ENCODE results near the gene PYGB.

DNA sequence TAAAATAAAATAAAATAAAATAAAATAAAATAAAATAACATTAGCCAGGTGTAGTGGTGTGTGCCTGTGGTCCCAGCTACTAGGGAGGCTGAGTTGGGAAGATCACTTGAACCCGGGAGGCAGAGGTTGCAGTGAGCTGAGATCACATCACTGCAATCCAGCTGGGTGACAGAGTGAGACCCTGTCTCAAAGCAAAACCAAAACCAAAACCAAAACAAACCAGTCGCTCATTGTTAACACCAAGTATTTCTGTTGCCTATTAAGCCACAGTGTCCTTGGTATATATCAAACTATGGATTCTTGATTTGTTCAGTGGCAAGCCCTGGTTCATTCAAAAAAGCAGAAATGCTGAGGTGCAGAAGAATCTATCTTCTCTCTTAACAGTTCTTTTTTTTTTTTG, 65.7 kb downstream of the PYGB start:
- TF ChIP-seq POLR2A (IDR thresholded peaks at IDR 0.05; ENCODE audit: low read depth, low read length) (no peak), POLR2AphosphoS5 (IDR thresholded peaks at IDR 0.05; ENCODE audit: low read depth, low read length) (no peak), TAF1 (IDR thresholded peaks at IDR 0.05; ENCODE audit: low read depth, low read length) (no peak), POU2F2 (IDR thresholded peaks at IDR 0.05; ENCODE audit: low read depth, low read length) (no peak)
